ENCODE measurements around the gene MAGOH.

DNA sequence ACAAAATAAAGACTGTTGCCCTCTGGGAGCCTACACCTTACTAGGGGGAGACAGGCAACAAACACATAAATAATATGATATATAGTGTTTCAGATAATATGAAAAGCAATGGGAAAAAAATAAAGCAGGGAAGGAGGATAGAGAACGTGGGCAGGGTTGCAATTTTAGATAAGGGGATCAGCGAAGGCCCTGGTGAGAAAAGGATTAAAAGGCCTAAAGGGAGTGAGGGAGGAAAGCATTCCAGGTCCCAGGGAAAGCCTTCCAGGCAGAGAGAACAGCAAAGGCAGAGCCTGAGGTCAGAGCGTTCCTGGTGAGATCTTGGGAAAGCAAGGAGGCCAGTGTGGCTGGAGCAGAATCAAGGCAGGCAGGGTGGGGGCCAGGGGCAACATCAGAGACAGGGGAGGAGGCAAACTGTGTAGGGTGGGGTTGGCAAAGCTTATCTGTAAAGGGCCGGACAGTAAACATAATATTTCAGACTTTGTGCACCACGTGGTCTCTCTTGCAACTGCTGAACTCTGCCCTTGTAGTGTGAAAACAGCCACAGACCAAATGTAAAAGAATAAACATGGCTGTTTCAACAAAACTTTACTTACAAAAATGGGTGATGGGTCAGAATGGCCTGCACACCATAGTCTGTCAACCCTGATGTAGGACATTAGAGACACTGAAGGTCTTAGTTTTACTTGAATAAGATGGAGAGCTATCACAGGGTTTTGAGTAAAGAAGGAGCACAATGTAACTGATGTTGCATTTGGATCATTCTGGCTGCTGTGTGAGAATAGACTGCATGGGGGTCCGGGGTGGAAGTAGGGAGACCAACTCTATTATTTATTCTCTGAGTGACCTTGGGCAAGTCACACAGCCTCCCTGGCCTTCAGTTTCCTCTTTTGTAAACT lies 55.0 kb downstream of the MAGOH start:
- TF ChIP-seq, protein P1, sequence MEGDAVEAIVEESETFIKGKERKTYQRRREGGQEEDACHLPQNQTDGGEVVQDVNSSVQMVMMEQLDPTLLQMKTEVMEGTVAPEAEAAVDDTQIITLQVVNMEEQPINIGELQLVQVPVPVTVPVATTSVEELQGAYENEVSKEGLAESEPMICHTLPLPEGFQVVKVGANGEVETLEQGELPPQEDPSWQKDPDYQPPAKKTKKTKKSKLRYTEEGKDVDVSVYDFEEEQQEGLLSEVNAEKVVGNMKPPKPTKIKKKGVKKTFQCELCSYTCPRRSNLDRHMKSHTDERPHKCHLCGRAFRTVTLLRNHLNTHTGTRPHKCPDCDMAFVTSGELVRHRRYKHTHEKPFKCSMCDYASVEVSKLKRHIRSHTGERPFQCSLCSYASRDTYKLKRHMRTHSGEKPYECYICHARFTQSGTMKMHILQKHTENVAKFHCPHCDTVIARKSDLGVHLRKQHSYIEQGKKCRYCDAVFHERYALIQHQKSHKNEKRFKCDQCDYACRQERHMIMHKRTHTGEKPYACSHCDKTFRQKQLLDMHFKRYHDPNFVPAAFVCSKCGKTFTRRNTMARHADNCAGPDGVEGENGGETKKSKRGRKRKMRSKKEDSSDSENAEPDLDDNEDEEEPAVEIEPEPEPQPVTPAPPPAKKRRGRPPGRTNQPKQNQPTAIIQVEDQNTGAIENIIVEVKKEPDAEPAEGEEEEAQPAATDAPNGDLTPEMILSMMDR (IDR thresholded peaks at IDR 0.05; ENCODE audit: borderline replicate concordance, extremely low read depth, low read length, poor library complexity, severe bottlenecking): no peak
- TF ChIP-seq EZH2 (IDR thresholded peaks at IDR 0.05; ENCODE audit: borderline replicate concordance, low read depth, low read length, severe bottlenecking): no peak

Data from DND-41 (cell line).